HG02870 (cell line): ENCODE results near the gene MYMX.
"Not testable (repeated sequence)": the region's sequence is repeated elsewhere in the genome, so short reads cannot be mapped to it uniquely, and the experiment has no call there.

ENCODE experiments used
- ATAC-seq: cut with Tn5 transposase; IDR thresholded peaks from one replicate; pipeline ENCODE4 v1.9.1; 2021; ENCODE audit warnings: mild to moderate bottlenecking, moderate library complexity; ENCODE audit not compliant: unreplicated experiment

The MYMX gene

GRCh38 chr6:44230034-44230675 is 13.4 kb downstream of the MYMX start:
- ATAC-seq = no peak

GRCh38 chr6:44231426-44231825 is 14.7 kb downstream of the MYMX start:
- ATAC-seq = not testable (repeated sequence)

GRCh38 chr6:44232676-44233566 is 16.2 kb downstream of the MYMX start:
- ATAC-seq = no peak

GRCh38 chr6:44233567-44234100 is 16.9 kb downstream of the MYMX start:
- ATAC-seq = no peak

- ATAC-seq = no peak
These were observed 17.6 kb downstream of the MYMX start for GRCh38 chr6:44234101-44235025.

GRCh38 chr6:44235269-44235668 is 18.5 kb downstream of the MYMX start:
- ATAC-seq = no peak

- no peak for ATAC-seq
These were observed 19.3 kb downstream of the MYMX start for GRCh38 chr6:44235891-44236516.

GRCh38 chr6:44237021-44237812 is 20.5 kb downstream of the MYMX start:
- peak; percentile 66 for ATAC-seq

GRCh38 chr6:44237813-44238433 is 21.2 kb downstream of the MYMX start:
- ATAC-seq = peak; percentile 73

GRCh38 chr6:44238687-44239350 is 22.1 kb downstream of the MYMX start:
- no peak for ATAC-seq

- ATAC-seq = no peak
These were observed 26.6 kb downstream of the MYMX start for GRCh38 chr6:44243345-44243744.

GRCh38 chr6:44245391-44245911 is 28.7 kb downstream of the MYMX start:
- no peak for ATAC-seq

GRCh38 chr6:44245912-44246662 is 29.4 kb downstream of the MYMX start:
- peak; percentile 46 for ATAC-seq

GRCh38 chr6:44246663-44247337 is 30.1 kb downstream of the MYMX start, which contains the start of gene HSP90AB1:
Gene HSP90AB1, plus strand, starts transcription at chr6:44247101. Its CDS starts 1,529 bp downstream, at chr6:44248630.
- peak; percentile 45 for ATAC-seq

- ATAC-seq = peak; percentile 23
These were observed 30.9 kb downstream of the MYMX start for GRCh38 chr6:44247338-44248302.

GRCh38 chr6:44248579-44248978 is 31.9 kb downstream of the MYMX start:
- no peak for ATAC-seq
